HG02938 (cell line): Measurements from ENCODE around the gene HIPK1.

Experiments used
- ATAC-seq: cut with Tn5 transposase; IDR thresholded peaks from one replicate; pipeline ENCODE4 v1.9.1; 2021; ENCODE audit warnings: mild to moderate bottlenecking, moderate library complexity; ENCODE audit not compliant: unreplicated experiment

HIPK1 gene

DNA sequence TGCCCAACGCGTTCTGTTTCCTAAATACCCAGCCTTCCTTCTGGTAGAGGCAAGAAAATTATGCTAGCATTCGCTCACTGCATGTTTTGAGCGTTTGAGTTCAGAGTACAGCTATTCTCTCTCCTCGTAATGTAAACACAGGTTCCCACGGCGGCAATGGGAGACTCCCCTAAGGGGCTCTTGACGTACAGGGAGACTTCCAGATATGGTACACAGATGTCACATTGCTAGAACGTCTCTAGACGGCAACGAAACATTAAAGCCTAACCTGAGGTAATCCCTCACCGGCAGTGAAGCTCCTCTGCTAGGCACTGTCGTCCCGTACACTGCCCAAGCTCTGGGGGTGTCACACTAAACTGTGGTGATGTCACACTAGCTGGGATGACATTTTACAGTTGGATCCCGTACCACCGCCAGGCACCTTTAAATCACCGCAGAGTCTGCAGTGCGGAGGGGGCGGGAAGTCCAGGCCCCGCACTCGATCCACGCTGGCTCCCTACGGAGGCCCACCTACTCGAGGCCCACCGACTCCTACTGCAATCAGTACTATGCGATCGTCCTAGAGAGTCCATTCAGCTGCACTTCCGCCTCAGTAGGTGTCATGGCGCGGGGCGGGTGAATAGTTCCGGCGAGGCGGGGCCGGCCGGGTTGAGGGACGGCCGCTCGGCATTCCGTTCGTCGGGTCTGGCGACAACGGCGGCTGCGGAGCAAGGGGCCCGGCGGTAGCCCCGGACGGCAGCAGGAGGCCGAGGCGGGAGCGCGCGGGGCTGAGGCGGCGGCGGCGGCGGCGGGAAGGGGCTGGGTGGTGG, at the start of gene HIPK1:
HIPK1 (plus strand) TSS at position 384 of the 809 bp plus-strand sequence.
- ATAC-seq, result peak; percentile 52

DNA sequence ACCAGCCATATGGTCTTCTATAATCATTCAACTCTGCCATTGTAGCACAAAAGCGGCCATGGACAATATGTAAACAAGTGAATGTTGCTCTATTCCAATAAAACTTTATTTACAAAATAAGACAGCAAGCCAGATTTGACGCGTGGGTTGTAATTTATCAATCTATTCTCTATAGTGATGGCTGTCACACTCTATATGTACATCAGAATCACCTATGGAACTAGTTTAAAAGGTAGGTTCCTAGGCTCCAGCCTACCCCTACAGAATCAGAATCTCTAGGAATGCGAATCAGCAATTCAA, 49.4 kb upstream of the HIPK1 start:
- no peak for ATAC-seq

DNA sequence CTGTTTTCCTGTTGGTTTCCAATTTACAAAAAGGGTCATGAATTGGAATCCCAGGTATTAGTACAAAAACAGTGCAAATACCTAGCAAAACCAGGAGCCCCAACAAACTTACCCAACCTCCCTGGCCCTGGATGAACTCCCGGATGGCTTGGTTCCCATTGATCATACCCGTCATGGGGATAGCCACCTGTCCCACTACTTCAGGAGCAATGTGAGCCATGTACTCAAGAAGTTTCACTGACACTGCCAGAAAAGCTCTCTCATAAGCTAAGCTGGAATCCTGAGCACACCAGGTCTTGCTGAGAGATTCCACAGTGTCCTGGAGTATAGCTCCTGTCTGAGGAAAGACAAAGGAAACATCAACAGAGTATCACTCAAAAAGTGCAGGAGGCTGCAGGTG, 47.5 kb upstream of the HIPK1 start:
- ATAC-seq, result no peak

DNA sequence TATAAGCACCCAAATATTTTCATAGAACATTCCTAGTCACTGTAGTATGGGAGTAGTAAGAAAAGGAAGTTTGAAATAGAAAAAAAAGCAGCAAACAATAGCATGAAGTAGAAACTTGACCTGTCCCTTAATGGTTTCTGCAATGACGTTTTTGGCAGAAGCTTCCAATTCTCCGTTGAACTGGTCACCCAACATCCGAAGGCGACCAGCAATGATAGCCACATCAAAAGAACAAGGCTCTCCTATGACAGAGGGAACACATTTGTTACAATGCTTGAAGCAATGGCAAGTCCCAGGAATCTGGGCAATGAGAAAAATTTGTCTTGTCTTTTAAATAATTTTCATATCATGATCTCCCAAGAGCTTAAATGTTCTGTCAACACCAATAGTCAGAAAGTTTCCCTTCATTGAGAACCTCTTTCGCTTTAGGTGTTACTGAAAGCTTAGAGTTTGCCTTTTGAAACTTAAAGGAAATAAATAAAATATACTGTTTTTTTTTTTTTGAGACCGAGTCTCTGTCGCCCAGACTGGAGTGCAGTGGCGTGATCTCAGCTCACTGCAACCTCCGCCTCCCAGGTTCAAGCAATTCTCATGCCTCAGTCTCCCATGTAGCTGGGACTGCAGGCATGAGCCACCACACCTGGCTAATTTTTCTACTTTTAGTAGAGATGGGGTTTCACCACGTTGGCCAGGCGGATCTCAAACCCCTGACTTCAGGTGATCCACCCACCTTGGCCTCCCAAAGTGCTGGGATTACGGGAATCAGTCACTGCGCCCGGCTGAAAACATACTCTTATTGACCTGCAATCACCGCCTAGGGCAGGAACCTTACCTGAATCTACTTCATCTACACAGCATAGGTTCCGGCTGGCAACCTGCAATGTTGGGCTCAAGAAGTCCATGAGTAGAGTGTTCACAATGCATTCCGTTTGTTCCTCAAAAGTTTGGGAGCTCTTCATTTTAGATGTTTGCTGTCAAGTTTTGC, 42.4 kb upstream of the HIPK1 start:
- no peak for ATAC-seq

DNA sequence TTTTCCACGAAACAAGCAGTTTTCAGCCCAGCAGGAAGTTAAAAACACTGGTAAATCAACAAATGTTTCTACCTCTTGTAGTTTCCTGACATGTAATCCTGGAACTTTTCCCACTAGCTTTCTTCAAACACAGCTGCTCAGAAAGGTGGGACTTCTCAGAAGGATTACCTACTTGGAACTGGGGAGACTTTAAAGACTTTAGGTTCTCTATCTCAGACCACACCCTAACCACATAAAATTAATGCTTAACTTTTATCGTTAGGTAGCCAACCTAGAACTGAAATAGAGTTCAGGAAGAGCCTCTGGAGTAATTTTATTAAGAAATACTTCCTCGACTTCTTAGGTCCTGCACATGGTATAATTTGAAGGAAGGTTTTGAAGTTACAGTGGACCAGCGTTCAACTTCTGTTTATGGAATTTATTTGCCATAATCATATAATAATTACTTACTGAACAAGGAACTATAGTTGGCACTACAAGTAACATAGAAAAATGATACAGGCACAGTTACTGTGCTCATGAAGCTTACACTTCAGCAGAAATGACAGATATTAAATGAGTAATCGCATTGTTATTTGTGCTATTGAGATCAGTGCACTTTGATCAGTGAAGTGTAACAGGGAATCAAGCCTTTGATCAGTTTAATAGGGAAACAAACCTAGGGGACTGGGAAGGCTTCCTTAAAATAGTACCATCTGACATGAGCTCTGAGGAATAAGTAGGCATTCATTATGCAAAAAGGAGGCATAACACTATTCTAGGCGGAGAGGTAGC, 41.5 kb upstream of the HIPK1 start, which contains the start of gene BCL2L15:
BCL2L15 (minus strand) TSS at position 180 of the 774 bp plus-strand sequence. CDS start 206 bp downstream, outside the sequence.
- no peak for ATAC-seq

DNA sequence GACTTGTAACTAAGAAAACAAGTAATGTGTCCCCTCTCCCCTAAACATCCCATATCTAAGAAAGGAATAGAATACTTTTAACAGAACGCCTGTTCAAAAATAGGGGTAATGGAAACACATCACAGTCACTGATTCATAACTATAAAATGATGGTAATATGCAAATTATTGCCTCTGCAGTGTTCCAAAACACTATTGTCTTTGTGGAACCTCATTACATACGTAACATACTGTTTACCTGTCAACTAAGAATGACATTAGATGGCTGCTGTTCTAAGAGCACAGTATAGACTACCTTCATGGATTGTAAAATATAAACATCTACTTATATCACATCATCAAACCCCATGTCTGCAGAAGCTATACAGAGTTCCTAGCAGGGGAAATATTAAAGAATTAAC, 38.3 kb upstream of the HIPK1 start:
- ATAC-seq, result no peak

DNA sequence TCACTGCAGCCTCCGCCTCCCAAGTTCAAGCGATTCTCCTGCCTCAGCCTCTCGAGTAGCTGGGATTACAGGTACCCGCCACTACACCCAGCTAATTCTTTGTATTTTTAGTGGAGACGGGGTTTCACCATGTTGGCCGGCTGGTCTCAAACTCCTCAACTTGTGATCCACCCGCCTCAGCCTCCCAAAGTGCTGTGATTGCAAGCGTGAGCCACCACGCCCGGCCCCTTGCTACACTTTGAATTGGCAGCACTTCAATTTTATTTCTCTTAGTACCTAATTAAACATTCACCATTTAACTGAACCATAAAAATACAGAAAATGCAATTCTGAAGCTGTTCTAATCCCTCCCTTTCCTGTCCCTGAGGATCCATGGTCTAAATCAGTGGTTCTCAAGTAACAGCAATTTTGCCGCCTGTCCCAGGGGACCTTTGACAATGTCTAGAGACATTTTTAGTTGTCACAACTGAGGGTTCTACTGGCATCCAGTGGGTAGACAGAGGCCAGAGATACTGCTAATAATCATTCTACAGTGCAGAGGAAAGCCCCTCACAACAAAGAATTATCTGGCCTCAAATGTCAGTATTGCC, 37.4 kb upstream of the HIPK1 start:
- no peak for ATAC-seq

DNA sequence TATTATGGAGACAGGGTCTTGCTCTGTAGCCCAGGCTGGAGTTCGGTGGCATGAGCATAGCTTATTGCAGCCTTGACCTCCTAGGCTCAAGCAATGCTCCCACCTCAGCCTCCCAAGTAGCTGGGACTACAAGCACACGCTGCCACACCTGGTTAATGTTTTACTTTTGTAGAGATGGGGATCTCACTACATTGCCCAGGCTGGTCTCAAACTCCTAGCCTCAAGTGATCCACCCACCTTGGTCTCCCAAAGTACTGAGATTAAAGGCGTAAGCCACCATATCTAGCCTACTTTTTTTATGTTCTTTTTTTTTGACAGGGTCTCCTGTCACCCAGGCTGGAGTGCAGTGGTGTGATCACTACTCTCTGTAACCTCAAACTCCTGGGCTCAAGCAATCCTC, 35.9 kb upstream of the HIPK1 start:
- no peak for ATAC-seq

DNA sequence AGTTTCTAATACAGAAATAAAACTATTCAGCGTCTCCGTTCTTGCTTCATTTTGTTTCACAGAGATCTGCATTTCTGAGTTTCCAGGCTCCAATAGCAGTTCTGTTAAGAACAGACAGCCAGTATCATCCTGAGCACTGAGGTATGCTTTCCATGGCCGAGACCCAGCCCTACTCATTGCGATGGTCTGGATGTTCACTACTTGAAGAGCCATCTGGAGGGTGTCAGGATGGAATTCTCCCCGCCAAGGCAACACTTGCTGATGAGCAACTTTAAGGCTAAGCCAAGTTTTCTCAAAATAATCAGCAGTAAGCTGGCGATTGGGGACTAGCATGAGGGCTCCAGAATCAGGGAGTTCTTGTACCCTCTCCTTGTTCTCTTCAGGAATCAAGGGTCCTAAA, 34.0 kb upstream of the HIPK1 start:
- ATAC-seq, result no peak

DNA sequence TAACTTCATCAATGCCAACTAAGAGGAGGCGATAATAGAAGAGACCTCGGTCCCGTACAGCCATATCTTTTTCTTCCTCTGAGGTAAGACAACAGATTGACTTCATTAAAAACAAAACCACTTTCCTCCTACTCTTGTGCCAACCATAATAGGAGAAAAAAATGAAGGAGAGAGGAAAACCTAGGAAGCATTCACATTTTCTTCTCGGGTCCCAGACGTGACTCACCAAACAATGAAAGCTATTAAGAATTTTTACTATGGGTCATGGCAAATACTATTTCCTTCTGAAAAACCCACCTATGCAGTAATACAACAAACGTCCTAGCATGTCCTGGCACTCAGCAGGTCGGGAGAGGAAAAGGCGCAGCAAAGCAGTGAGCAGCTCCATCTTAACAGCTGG, 33.2 kb upstream of the HIPK1 start:
- ATAC-seq, result no peak

DNA sequence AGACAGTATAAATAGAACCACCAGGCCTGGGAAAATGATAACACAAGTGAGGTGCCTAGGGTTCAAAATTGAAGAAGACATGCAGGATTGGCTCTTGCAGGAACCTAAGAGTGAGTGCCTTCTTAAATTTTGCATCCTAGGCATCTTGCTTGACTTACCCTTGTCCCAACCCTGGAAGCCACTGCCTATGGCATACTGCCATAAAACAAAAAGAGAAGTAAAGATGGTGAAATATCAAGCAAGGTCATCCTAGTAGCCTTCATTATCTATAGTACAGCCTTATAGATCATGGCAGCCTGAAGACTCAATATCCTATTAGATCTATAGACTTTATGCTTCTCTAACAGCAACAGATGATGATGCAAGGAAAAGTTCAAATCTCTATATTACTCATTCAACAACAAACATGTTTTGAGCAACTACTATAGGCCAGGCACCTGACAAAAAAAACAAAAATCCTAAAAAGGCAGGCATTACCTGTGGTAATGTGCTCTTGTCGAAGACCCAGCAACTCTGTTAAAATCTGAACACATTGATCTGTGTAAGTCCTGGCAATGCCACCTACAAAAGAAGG, 30.8 kb upstream of the HIPK1 start:
- no peak for ATAC-seq

DNA sequence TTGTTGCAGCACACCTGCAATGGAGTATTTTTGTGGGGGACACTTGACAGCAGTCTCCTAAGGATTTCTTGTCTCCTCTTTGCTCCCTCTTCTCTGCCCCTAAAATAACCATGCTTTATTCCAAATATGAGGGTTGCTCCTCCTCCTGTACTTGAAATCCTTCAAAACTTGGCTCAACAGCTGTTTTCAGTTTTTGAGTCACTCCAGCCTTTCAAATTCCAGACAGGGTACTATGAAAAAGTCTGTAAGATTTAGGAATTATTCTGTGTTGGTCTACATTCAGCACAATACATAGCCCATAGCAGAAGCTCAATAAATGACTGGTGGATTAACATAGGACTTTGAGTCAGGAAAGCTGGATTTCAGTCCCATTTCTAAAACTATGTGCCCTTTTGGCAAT, 30.0 kb upstream of the HIPK1 start:
- no peak for ATAC-seq

DNA sequence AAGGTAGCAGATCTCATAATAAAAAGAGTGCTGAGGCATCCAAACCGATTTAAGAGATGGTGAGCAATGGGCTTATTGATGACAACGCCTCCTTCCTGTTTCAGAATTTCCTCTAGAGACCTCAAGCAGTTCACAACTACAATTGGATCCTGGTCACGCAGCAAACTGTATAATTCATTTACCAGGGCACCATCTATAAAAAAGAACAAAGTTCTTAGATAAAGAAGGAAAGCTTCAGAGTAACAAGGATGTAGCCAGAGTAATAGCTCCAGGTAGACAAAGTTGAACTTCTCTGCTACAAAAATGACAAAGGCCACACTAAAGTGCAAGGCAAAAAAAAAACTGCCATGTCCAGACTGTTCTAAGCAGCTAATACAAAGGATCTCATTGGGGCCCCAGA, 27.9 kb upstream of the HIPK1 start:
- ATAC-seq, result no peak

DNA sequence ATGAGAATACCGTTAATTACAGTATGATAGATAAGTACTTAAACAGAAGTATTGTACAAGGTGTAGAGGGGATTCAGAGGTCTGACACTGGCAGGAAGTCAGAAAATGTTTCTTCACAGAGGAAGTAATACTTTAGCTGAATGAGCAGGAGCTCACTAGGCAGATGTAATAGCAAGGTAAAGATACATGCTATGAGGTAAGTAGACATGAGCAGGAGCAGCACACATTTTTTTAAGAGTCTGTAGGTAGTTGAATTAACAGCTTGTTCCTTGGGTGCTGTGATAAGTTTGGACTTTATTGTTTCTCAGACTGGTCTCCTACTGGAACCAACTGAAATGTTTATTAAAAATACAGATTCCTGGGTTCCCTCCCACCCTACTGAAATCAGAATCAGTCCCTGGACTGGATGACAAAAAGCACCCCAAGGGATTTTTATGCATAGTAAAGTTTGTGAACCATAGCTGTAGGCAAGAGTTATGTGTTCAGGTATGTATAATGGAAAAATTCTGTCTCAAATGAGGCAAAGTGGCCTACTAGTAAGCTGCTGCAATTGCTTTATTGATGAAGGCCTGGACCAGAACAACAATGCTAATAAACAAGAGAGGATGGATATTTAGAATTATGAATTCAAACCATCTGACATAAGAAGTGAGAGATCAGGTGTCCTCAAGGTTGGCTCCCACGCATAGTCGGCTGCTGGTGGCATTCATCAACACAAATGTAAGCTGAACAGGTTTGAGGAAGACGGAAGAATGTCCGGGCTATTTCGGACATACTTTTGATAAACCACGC, 25.4 kb upstream of the HIPK1 start:
- no peak for ATAC-seq

DNA sequence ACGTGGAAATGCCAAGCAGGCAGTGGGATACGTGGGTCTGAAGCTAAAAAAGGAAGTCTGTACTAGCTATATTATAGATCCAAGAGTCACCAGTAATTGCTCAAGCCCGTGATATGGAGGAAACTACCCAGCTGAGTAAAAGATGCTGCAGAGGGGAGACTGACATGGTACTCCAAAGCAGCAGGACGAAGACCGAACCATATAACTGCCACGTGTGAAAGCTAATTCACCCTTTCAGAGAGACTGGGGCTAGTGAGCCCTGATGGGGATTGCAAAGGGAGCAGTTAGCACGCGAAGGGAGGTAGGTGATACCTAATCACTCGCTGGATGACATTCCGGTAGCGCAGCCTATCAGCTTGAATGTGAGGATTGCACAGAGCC, 24.8 kb upstream of the HIPK1 start:
- ATAC-seq, result peak; percentile 27

DNA sequence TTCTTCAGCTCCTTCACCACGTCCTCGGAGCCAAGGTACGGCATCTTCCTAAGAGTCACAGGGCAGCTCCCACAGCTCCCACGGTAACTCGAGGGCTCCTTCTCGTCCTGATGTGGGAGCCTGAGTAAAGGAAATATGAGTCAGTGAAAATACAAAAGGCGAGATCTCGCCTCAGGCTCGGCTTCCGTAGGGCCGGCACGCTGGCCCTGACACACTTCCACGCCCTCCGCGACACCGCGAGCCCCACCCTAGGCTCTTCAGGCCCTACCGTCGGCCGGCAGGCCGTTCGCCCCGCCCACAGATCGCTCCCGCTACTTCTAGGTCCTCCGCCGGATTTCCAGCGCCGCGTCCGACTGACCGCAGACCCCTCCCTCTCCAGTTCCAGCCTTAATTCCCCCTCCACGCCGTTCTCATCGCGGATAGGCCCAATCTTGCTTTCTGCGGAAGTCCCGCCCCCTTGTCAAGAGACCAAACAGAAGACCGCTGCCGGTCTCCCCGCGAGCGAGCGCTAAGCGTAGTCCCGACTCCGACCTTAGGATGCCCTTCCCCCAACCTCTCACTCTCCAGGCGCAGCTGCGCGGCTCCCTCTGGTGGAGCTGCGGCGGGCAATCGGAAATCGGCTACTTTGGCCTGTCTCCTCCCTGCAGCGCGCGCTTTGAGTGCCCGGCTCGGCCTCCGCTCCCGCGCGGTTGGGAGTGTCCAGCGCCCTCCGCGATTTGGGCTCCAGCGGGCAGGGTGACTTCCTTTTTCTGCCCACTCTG, 24.3 kb upstream of the HIPK1 start, which contains the start of the genes AP4B1 and DCLRE1B:
AP4B1 (minus strand) TSS at position 126 of the 761 bp plus-strand sequence; CDS start at position 44, 82 bp downstream.
DCLRE1B (plus strand) TSS at position 653 of the 761 bp plus-strand sequence. CDS start 261 bp downstream, outside the sequence.
- ATAC-seq, result peak; percentile 91

DNA sequence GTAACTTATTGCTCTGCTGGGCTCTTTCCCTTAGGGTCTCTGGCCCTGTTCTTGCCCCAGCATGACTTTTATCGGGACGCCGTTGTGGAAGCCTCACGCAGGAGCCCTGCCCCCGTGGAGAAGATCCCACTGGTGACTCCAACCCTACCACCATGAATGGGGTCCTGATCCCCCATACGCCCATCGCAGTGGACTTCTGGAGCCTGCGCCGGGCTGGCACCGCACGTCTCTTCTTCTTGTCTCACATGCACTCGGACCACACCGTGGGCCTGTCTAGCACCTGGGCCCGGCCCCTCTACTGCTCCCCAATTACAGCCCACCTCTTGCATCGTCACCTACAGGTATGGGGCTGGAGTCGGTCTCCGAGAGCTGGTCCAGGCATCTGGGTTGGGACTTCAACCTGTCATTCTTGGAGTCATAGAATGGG, 23.7 kb upstream of the HIPK1 start:
- peak; percentile 2 for ATAC-seq

DNA sequence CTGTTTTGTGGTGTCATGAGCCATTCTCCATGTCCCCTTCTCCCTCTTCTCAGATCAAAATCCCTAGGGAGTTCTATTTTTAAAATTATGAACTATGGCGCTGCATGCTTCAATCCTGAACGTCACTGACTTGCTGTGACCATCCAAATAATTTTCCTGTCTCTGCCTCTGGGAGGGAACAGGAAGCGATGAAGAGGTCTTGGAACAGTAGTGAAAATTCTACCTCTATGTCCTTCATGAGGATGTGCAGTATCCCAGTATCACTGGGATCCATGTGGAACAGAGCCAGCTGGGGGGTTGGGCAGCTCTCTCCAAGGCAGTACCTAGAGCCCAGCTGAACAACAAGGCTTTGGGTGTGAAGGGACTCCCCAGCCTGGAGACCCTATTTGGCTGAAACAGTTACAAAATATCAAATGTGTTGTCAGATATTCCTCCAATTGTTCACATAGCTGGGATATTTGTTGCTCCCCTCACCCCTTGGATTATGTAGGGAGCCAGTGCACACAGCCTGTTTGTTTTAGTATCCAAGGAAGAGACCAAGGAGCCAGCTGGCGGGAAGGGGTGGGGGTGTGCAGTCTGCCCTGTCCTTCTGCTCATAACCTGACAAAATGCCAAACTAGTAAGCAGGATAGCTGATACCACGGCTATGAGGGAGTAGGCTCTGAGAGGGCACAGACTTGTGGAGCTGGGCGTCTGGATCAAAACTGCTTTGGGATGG, 16.4 kb upstream of the HIPK1 start:
- no peak for ATAC-seq
